GM21423 (cell line): ENCODE results near the gene PUS1.
"Not testable (repeated sequence)": the region's sequence is repeated elsewhere in the genome, so short reads cannot be mapped to it uniquely, and the experiment has no call there.

ENCODE experiments used
- ATAC-seq: cut with Tn5 transposase; IDR thresholded peaks from one replicate; pipeline ENCODE4 v1.9.1; 2021; ENCODE audit warnings: mild to moderate bottlenecking, moderate library complexity; ENCODE audit not compliant: unreplicated experiment

The PUS1 gene

GRCh38 chr12:131930510-131930909 lies 1.4 kb downstream of the PUS1 start:
- no peak for ATAC-seq

- ATAC-seq = no peak
These were observed 4.3 kb downstream of the PUS1 start for GRCh38 chr12:131933387-131933786.

DNA sequence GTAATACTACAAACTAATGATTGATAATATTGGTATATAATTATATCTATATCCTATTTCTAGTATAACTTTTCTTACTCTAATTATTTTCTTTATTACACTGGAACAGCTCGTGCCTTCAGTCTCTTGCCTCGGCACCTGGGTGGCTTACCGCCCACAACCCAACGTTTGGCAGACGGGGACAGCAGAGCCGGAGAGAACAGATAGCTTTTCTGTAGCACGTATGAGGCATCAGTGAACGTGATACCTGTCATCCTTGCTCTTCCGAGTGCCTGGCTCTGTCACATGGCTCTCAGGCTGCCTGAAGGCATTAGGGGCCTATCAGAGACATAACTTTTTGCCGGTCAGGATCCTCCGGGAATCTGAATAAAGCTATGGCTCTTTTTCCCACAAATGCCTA lies 5.5 kb downstream of the PUS1 start:
- no peak for ATAC-seq

GRCh38 chr12:131938082-131938481 lies 9.0 kb downstream of the PUS1 start:
- ATAC-seq = no peak

DNA sequence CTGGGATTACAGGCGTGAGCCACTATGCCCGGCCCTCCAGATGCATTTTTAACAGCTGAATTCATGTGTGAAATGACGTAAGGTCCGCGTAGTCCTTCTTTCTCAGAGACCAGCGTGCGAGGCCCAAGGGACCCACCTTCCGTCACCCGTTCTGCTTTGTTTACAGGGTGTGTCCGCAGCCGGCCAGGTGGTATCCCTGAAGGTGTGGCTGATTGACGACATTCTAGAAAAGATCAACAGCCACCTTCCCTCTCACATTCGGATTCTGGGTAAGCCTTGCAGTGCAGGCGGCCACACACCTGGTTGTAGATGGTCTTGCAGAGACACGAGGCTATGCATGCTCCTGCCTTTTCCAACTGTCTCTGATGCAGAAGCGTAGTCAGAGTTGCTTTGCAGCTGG lies 9.9 kb downstream of the PUS1 start:
- ATAC-seq = no peak

DNA sequence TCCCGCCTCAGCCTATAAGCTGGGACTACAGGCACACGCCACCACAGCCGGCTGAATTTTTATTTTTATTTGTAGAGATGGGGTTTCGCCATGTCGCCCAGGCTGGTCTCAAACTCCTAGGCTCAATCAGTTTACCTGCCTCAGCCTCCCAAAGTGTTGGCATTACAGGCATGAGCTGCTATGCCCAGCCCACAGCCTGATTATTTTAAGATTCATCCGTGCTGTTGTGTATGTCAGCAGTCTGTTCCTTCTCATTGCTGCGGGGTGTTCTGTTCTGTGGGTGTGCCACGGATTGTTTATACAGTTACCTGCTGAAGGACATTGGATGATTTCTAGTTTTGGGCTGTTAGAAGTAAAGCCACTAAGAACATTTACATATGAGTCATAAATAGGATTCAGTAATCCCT lies 11.1 kb downstream of the PUS1 start:
- no peak for ATAC-seq

- no peak for ATAC-seq
These were observed 12.3 kb downstream of the PUS1 start for GRCh38 chr12:131941116-131941986.

- ATAC-seq = no peak
These were observed 12.9 kb downstream of the PUS1 start for GRCh38 chr12:131941987-131942341.

GRCh38 chr12:131942671-131943070 lies 13.6 kb downstream of the PUS1 start:
- ATAC-seq = no peak

- no peak for ATAC-seq
These were observed 14.3 kb downstream of the PUS1 start for GRCh38 chr12:131943389-131943788.

GRCh38 chr12:131943876-131944275 lies 14.8 kb downstream of the PUS1 start:
- ATAC-seq = no peak

GRCh38 chr12:131944601-131945251 lies 15.7 kb downstream of the PUS1 start:
- ATAC-seq = no peak

DNA sequence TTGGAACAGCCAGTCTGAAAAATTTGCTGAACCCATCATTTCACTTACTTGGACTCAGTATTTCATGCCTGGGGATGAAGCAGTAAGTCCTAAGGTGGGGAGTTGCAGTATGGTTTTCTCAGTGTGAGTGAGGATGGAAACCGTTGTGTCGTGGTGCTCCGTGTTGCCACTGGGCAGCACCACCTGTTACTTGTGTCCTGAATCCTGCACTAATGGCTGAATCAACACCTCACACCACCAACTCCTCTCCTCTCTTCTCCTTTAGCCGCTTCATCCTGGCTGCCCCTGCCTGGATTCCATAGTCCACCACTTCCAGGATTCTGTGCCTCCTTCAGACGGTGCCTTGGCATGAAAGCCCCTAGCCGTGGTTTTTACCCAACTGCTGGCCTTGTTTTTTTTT lies 17.7 kb downstream of the PUS1 start:
- no peak for ATAC-seq

GRCh38 chr12:131947482-131948027 lies 18.5 kb downstream of the PUS1 start:
- no peak for ATAC-seq

GRCh38 chr12:131948166-131948712 lies 19.2 kb downstream of the PUS1 start:
- no peak for ATAC-seq

GRCh38 chr12:131948713-131949430 lies 19.8 kb downstream of the PUS1 start:
- not testable (repeated sequence) for ATAC-seq

DNA sequence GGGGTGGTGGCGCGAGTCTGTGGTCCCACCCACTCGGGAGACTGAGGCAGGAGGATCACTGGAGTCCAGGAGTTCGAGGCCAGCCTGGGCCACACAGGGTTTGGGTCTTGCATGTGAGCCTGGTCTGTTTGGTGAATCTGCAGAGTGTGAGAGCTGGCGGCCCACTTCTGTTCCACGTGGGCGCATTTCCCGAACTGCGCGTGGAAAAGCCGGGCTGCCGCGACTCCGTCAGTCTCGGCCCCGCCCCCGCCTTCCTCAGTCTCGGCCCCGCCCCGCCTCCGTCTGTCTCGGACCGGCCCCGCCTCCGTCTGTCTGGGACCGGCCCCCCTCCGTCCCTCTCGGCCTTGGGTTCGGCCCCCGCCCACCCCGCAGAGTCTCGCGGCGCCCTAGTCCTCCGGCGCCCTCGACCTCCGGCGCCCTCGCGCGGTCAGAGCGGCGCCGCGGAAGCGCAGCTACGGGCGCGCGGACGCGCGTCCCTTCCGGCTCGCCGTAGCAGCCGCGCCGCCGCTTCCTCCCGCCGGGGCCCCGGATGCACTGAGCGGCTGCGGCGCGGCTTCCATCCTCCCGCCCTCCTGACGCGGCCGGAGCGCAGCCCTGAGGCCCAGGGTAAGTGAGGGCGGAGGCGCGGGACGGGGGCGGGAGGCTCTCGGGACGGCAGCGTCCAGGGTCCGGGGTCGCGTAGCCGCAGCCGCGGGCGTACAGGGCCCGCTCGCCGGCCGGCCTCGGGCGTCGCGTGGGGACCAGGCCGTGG lies 20.5 kb downstream of the PUS1 start, which contains the start of gene EP400:
EP400 (plus strand) TSS at position 512 of the 751 bp plus-strand sequence. CDS start 10,678 bp downstream, outside the sequence.
- ATAC-seq = peak; percentile 94

DNA sequence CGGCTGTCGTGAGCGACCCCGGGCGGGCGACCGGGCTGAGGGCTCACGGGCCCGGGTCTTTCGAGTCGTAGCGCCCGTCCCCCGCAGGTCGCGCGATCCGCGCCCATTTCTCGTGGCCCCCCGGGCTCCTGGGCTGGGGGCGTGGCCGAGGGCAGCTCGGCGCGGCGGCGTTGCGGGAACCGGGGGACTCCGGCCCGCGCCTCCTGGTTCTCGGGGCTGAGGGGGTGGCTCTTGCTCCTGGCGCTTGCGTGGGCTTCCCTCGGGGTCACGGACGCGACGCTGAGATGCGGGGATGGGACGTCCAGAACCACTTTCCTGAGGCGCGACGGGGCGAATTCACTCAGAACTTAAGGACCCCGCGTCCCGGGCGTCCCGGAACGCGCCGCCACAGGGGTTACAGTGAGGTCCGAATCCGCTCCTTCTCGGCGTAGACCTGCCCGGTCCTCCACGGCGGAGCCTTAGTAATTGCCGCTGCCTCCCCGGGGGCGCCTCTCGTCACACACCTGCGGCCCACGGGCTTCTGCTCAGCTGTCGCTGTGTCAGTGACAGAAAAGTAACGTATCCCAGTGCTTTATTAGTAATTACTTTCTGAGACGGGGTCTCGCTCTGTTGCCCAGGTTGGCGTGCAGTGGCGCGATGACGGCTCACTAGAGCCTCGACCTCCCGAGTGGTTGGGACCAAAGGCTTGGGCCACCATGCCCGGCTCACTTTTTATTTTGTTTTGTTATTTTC lies 21.3 kb downstream of the PUS1 start:
- peak; percentile 27 for ATAC-seq

DNA sequence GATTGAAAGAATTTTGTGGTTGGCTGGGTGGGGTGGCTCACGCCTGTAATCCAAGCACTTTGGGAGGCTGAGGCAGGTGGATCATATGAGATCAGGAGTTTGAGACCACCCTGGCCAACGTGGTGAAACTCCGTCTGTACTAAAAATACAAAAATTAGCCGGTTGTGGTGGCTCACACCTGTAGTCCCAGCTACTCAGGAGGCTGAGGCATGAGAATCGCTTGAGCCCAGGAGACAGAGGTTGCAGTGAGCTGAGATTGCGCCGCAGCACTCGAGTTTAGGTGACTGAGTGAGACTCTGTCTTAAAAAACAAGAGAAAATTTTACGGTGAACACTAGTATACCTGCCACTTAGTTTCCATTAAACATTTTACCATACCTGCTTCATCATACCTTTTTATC lies 24.7 kb downstream of the PUS1 start:
- not testable (repeated sequence) for ATAC-seq

DNA sequence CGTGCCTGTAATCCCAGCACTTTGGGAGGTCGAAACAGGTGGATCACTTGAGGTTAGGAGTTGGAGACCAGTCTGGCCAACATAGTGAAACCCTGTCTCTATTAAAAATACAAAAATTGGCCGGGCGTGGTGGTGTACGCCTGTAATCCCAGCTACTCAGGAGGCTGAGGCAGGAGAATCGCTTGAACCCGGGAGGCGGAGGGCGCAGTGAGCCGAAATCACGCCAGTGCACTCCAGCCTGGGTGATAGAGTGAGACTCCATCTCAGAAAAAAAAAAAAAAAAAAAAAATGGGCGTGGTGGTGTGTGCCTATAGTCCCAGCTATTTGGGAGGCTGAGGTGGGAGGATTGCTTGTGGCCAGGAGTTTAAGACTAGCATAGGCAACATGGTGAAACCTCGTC lies 25.4 kb downstream of the PUS1 start:
- ATAC-seq = not testable (repeated sequence)
